BE2C (cell line): ENCODE data around the gene NEUROG2.

ENCODE experiments used
- DNase-seq: peaks from one replicate; pipeline ENCODE4 v3.0.0-alpha.2; 2020
- H3K27me3 ChIP-seq: fragments of 250-450 bp; sonication (Bioruptor Pico); 2 replicates; pipeline ENCODE4 v1.5.1; 2020; ENCODE audit warnings: mild to moderate bottlenecking
- H3K36me3 ChIP-seq: fragments of 250-450 bp; sonication (Bioruptor Pico); 2 replicates; pipeline ENCODE4 v1.5.1; 2020; ENCODE audit warnings: mild to moderate bottlenecking
- H3K4me1 ChIP-seq: fragments of 250-450 bp; sonication (Bioruptor Pico); 2 replicates; pipeline ENCODE4 v1.5.1; 2020
- H3K4me3 ChIP-seq: 2 replicates; pipeline ENCODE4 v1.5.1; 2011; ENCODE audit warnings: low read depth, low read length
- H3K9me3 ChIP-seq: fragments of 250-450 bp; sonication (Bioruptor Pico); 2 replicates; pipeline ENCODE4 v1.5.1; 2020
- CTCF ChIP-seq: IDR thresholded peaks from 2 replicates; pipeline ENCODE4 v1.5.1; 2012; ENCODE audit warnings: mild to moderate bottlenecking, low read depth, low read length

Gene NEUROG2

GRCh38 chr4:112519689-112520597, 4.0 kb upstream of the NEUROG2 start:
- Histone ChIP-seq H3K4me3 (no peak overlapping the region), H3K9me3 (no peaks in the 10 kb centered on the region), H3K36me3 (no peaks in the 10 kb centered on the region), H3K4me1 (no peaks in the 10 kb centered on the region), H3K27me3 (peaks cover 95% of the 10 kb centered on the region)
- TF ChIP-seq CTCF: 0 out of 2 replicates have a peak, but pooled peaks have one; percentile 4
- no peak for DNase-seq

GRCh38 chr4:112518675-112519074, 2.7 kb upstream of the NEUROG2 start:
- no peak for DNase-seq
- H3K27me3 ChIP-seq: peaks cover 95% of the 10 kb centered on the region
- no peak for TF ChIP-seq CTCF
- H3K4me1 ChIP-seq: no peaks in the 10 kb centered on the region; the same call in 1 of the 2 replicates
- no peaks in the 10 kb centered on the region for H3K9me3 ChIP-seq
- no peak overlapping the region for H3K4me3 ChIP-seq
- no peaks in the 10 kb centered on the region for H3K36me3 ChIP-seq

- no peak for DNase-seq
- Histone ChIP-seq H3K4me3 (no peak overlapping the region), H3K4me1 (no peaks in the 10 kb centered on the region; the same call in 1 of the 2 replicates), H3K9me3 (no peaks in the 10 kb centered on the region), H3K36me3 (no peaks in the 10 kb centered on the region), H3K27me3 (peaks cover 95% of the 10 kb centered on the region)
- TF ChIP-seq CTCF: no peak
These were observed 1.9 kb upstream of the NEUROG2 start for GRCh38 chr4:112517911-112518310.

- DNase-seq: no peak
- 0 out of 2 replicates have a peak, but pooled peaks have one; percentile 8 for TF ChIP-seq CTCF
- no peaks in the 10 kb centered on the region; the same call in 1 of the 2 replicates for H3K4me1 ChIP-seq
- peaks cover 95% of the 10 kb centered on the region for H3K27me3 ChIP-seq
- peak overlapping the region; percentile 38 for H3K4me3 ChIP-seq
- no peaks in the 10 kb centered on the region for H3K9me3 ChIP-seq
- no peaks in the 10 kb centered on the region for H3K36me3 ChIP-seq
These were observed 1.2 kb upstream of the NEUROG2 start for GRCh38 chr4:112517067-112517634.

- H3K9me3 ChIP-seq: no peaks in the 10 kb centered on the region
- H3K36me3 ChIP-seq: no peaks in the 10 kb centered on the region
- peaks cover 95% of the 10 kb centered on the region for H3K27me3 ChIP-seq
- no peaks in the 10 kb centered on the region; the same call in 1 of the 2 replicates for H3K4me1 ChIP-seq
- peak; percentile 63 for DNase-seq
- TF ChIP-seq CTCF: no peak
- H3K4me3 ChIP-seq: peak overlapping the region; percentile 38
These were observed 589 bp upstream of the NEUROG2 start for GRCh38 chr4:112516471-112517066.
